ENCODE results near the gene RHOC.

GRCh38 chr1:112676543-112676942 lies 30.4 kb downstream of the RHOC start:
- no peak for TF ChIP-seq CTCF (IDR thresholded peaks at IDR 0.05)
- TF ChIP-seq POLR2A (IDR thresholded peaks at IDR 0.05): no peak
- no peak for TF ChIP-seq POLR2AphosphoS5 (IDR thresholded peaks at IDR 0.05; ENCODE audit: insufficient read depth in 1 of 2, low read depth in 1 of 2)
